Measurements from ENCODE around the gene WWC2.

WWC2 gene

GRCh38 chr4:183099537-183100297 lies 660 bp downstream of the WWC2 start:
- Histone ChIP-seq H3K9me2 (replicated peaks; ENCODE audit: control insufficient read depth, low read length) (no peaks in the 10 kb centered on the region), H3K4me1 (ENCODE audit: control insufficient read depth, low read length) (no peaks in the 10 kb centered on the region), H3K27ac (ENCODE audit: low read depth, low read length) (no peak overlapping the region), H3K4me2 (ENCODE audit: low read length) (no peak overlapping the region), H3K36me3 (ENCODE audit: control insufficient read depth, low read length) (no peaks in the 10 kb centered on the region), H3K9me3 (ENCODE audit: control insufficient read depth, insufficient read depth, low read length) (peaks cover 3% of the 10 kb centered on the region; the same call in 1 of the 2 replicates), H4K20me1 (ENCODE audit: control insufficient read depth, insufficient read depth, low read depth, low read length) (no peaks in the 10 kb centered on the region), H3F3A (ENCODE audit: control insufficient read depth, insufficient read depth) (no peaks in the 10 kb centered on the region), H3K79me2 (ENCODE audit: control insufficient read depth, low read length) (no peaks in the 10 kb centered on the region), H3K4me3 (ENCODE audit: low read length) (no peak overlapping the region), H3K27me3 (ENCODE audit: control insufficient read depth, low read length) (no peaks in the 10 kb centered on the region)
- TF ChIP-seq EZH2phosphoT487 (IDR thresholded peaks at IDR 0.05; ENCODE audit: borderline replicate concordance, low read length), result no peak
- no peak for TF ChIP-seq CTCF (IDR thresholded peaks at IDR 0.05; ENCODE audit: low read depth, low read length, poor library complexity, severe bottlenecking)

GRCh38 chr4:183100298-183100599 lies 1.2 kb downstream of the WWC2 start:
- H3K9me2 ChIP-seq (replicated peaks; ENCODE audit: control insufficient read depth, low read length), result no peaks in the 10 kb centered on the region
- H3F3A ChIP-seq (ENCODE audit: control insufficient read depth, insufficient read depth), result no peaks in the 10 kb centered on the region
- H3K27ac ChIP-seq (ENCODE audit: low read depth, low read length), result no peak overlapping the region
- peaks cover 3% of the 10 kb centered on the region; the same call in 1 of the 2 replicates for H3K9me3 ChIP-seq (ENCODE audit: control insufficient read depth, insufficient read depth, low read length)
- no peak overlapping the region for H3K4me2 ChIP-seq (ENCODE audit: low read length)
- H3K79me2 ChIP-seq (ENCODE audit: control insufficient read depth, low read length), result no peaks in the 10 kb centered on the region
- no peaks in the 10 kb centered on the region for H4K20me1 ChIP-seq (ENCODE audit: control insufficient read depth, insufficient read depth, low read depth, low read length)
- TF ChIP-seq CTCF (IDR thresholded peaks at IDR 0.05; ENCODE audit: low read depth, low read length, poor library complexity, severe bottlenecking), result no peak
- TF ChIP-seq EZH2phosphoT487 (IDR thresholded peaks at IDR 0.05; ENCODE audit: borderline replicate concordance, low read length), result no peak
- H3K36me3 ChIP-seq (ENCODE audit: control insufficient read depth, low read length), result no peaks in the 10 kb centered on the region
- no peak overlapping the region for H3K4me3 ChIP-seq (ENCODE audit: low read length)
- no peaks in the 10 kb centered on the region for H3K4me1 ChIP-seq (ENCODE audit: control insufficient read depth, low read length)
- no peaks in the 10 kb centered on the region for H3K27me3 ChIP-seq (ENCODE audit: control insufficient read depth, low read length)

GRCh38 chr4:183100827-183101226 lies 1.8 kb downstream of the WWC2 start:
- no peak overlapping the region for H3K4me2 ChIP-seq (ENCODE audit: low read length)
- H3K4me3 ChIP-seq (ENCODE audit: low read length), result no peak overlapping the region
- no peaks in the 10 kb centered on the region for H3K79me2 ChIP-seq (ENCODE audit: control insufficient read depth, low read length)
- no peaks in the 10 kb centered on the region for H3K4me1 ChIP-seq (ENCODE audit: control insufficient read depth, low read length)
- H3K27me3 ChIP-seq (ENCODE audit: control insufficient read depth, low read length), result no peaks in the 10 kb centered on the region
- H3K36me3 ChIP-seq (ENCODE audit: control insufficient read depth, low read length), result no peaks in the 10 kb centered on the region
- no peaks in the 10 kb centered on the region for H4K20me1 ChIP-seq (ENCODE audit: control insufficient read depth, insufficient read depth, low read depth, low read length)
- TF ChIP-seq EZH2phosphoT487 (IDR thresholded peaks at IDR 0.05; ENCODE audit: borderline replicate concordance, low read length) (no peak), CTCF (IDR thresholded peaks at IDR 0.05; ENCODE audit: low read depth, low read length, poor library complexity, severe bottlenecking) (no peak)
- H3K9me2 ChIP-seq (replicated peaks; ENCODE audit: control insufficient read depth, low read length), result no peaks in the 10 kb centered on the region
- H3F3A ChIP-seq (ENCODE audit: control insufficient read depth, insufficient read depth), result no peaks in the 10 kb centered on the region
- peaks cover 3% of the 10 kb centered on the region; the same call in 1 of the 2 replicates for H3K9me3 ChIP-seq (ENCODE audit: control insufficient read depth, insufficient read depth, low read length)
- no peak overlapping the region for H3K27ac ChIP-seq (ENCODE audit: low read depth, low read length)

All from DOHH2 (cell line).